ENCODE data around the gene CALR. TPM values are rescaled to one million over a fixed set of nuclear protein-coding genes. Genes with fewer than 3 reads are reported as not detected.

Gene CALR
- polyA plus RNA-seq, 1 donor (not counting 4 experiments of a cell fraction or from before 2014, with no cell fraction given), result 899 TPM

GRCh38 chr19:12990853-12991252 lies 52.4 kb downstream of the CALR start:
- no peak for TF ChIP-seq EZH2 (IDR thresholded peaks at IDR 0.05; ENCODE audit: low read length)
- TF ChIP-seq, protein P1, sequence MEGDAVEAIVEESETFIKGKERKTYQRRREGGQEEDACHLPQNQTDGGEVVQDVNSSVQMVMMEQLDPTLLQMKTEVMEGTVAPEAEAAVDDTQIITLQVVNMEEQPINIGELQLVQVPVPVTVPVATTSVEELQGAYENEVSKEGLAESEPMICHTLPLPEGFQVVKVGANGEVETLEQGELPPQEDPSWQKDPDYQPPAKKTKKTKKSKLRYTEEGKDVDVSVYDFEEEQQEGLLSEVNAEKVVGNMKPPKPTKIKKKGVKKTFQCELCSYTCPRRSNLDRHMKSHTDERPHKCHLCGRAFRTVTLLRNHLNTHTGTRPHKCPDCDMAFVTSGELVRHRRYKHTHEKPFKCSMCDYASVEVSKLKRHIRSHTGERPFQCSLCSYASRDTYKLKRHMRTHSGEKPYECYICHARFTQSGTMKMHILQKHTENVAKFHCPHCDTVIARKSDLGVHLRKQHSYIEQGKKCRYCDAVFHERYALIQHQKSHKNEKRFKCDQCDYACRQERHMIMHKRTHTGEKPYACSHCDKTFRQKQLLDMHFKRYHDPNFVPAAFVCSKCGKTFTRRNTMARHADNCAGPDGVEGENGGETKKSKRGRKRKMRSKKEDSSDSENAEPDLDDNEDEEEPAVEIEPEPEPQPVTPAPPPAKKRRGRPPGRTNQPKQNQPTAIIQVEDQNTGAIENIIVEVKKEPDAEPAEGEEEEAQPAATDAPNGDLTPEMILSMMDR (optimal IDR thresholded peaks at IDR 0.05 in 1 of 3, IDR thresholded peaks at IDR 0.05 in 1 of 3, conservative IDR thresholded peaks at IDR 0.05 in 1 of 3; ENCODE audit: extremely low read depth in 1 of 3, insufficient read depth in 2 of 3, low read length in 3 of 3), result no peak
- FAIRE-seq (peak; percentile 9), DNase-seq (ENCODE audit: low read depth, low spot score) (no peak)
- H3K79me2 ChIP-seq (ENCODE audit: control insufficient read depth, insufficient read depth, low read length), result peaks cover 7% of the 10 kb centered on the region
- H3K27me3 ChIP-seq (ENCODE audit: control insufficient read depth, extremely low read depth, insufficient read depth, low read length), result no peaks in the 10 kb centered on the region
- H3K4me1 ChIP-seq (ENCODE audit: control insufficient read depth, extremely low read depth, insufficient read depth, low read length), result peaks cover 5% of the 10 kb centered on the region
- no peak overlapping the region for H2AFZ ChIP-seq (ENCODE audit: control insufficient read depth, low read length)
- H3K36me3 ChIP-seq (ENCODE audit: control insufficient read depth in 2 of 2, extremely low read depth in 1 of 2, insufficient read depth in 2 of 2, low read length in 2 of 2), result no peaks in the 10 kb centered on the region
- no peaks in the 10 kb centered on the region for H3K9me1 ChIP-seq (ENCODE audit: control insufficient read depth, extremely low read depth, insufficient read depth, low read length)
- H3K4me3 ChIP-seq (ENCODE audit: control insufficient read depth in 2 of 3, extremely low read depth in 1 of 3, insufficient read depth in 2 of 3, low read depth in 1 of 3, low read length in 3 of 3), result no peak overlapping the region
- no peak overlapping the region for H3K4me2 ChIP-seq (ENCODE audit: control insufficient read depth, extremely low read depth, insufficient read depth, low read depth, low read length)
- no peaks in the 10 kb centered on the region for H4K20me1 ChIP-seq (ENCODE audit: control insufficient read depth, extremely low read depth, insufficient read depth, low read length)
- H3K9me3 ChIP-seq (ENCODE audit: control insufficient read depth, low read depth, low read length), result peaks cover 2% of the 10 kb centered on the region
- no peak overlapping the region for H3K27ac ChIP-seq (ENCODE audit: control insufficient read depth, insufficient read depth, low read length)
- dilution Hi-C loops (cut with MboI; ENCODE audit: extremely low pct_ligation_motif_present, low sequenced_read_pairs), result no loop called here
- H3K9ac ChIP-seq (ENCODE audit: control insufficient read depth, extremely low read depth, insufficient read depth, low read length), result no peak overlapping the region

- TF ChIP-seq EZH2 (IDR thresholded peaks at IDR 0.05; ENCODE audit: low read length), result no peak
- TF ChIP-seq, protein P1 (optimal IDR thresholded peaks at IDR 0.05 in 1 of 3, IDR thresholded peaks at IDR 0.05 in 1 of 3, conservative IDR thresholded peaks at IDR 0.05 in 1 of 3; ENCODE audit: extremely low read depth in 1 of 3, insufficient read depth in 2 of 3, low read length in 3 of 3), result no peak
- Histone ChIP-seq H3K4me3 (ENCODE audit: control insufficient read depth in 2 of 3, extremely low read depth in 1 of 3, insufficient read depth in 2 of 3, low read depth in 1 of 3, low read length in 3 of 3) (no peak overlapping the region), H3K27ac (ENCODE audit: control insufficient read depth, insufficient read depth, low read length) (no peak overlapping the region), H3K9me1 (ENCODE audit: control insufficient read depth, extremely low read depth, insufficient read depth, low read length) (no peaks in the 10 kb centered on the region), H3K4me1 (ENCODE audit: control insufficient read depth, extremely low read depth, insufficient read depth, low read length) (peaks cover 5% of the 10 kb centered on the region), H3K9me3 (ENCODE audit: control insufficient read depth, low read depth, low read length) (peaks cover 2% of the 10 kb centered on the region), H3K9ac (ENCODE audit: control insufficient read depth, extremely low read depth, insufficient read depth, low read length) (no peak overlapping the region), H3K27me3 (ENCODE audit: control insufficient read depth, extremely low read depth, insufficient read depth, low read length) (no peaks in the 10 kb centered on the region), H3K79me2 (ENCODE audit: control insufficient read depth, insufficient read depth, low read length) (peaks cover 11% of the 10 kb centered on the region), H4K20me1 (ENCODE audit: control insufficient read depth, extremely low read depth, insufficient read depth, low read length) (no peaks in the 10 kb centered on the region), H2AFZ (ENCODE audit: control insufficient read depth, low read length) (no peak overlapping the region), H3K4me2 (ENCODE audit: control insufficient read depth, extremely low read depth, insufficient read depth, low read depth, low read length) (no peak overlapping the region), H3K36me3 (ENCODE audit: control insufficient read depth in 2 of 2, extremely low read depth in 1 of 2, insufficient read depth in 2 of 2, low read length in 2 of 2) (no peaks in the 10 kb centered on the region)
- no peak for FAIRE-seq
- dilution Hi-C loops (cut with MboI; ENCODE audit: extremely low pct_ligation_motif_present, low sequenced_read_pairs), result no loop called here
- no peak for DNase-seq (ENCODE audit: low read depth, low spot score)
These were observed 52.9 kb downstream of the CALR start for GRCh38 chr19:12991296-12991695.

Data from keratinocyte (primary cell).